GM21723 (cell line): ENCODE data around the gene MAFF.
"Not testable (repeated sequence)": the region's sequence is repeated elsewhere in the genome, so short reads cannot be mapped to it uniquely, and the experiment has no call there.

Source experiments
- ATAC-seq: cut with Tn5 transposase; IDR thresholded peaks from one replicate; pipeline ENCODE4 v1.9.1; 2021; ENCODE audit warnings: mild to moderate bottlenecking, moderate library complexity; ENCODE audit not compliant: unreplicated experiment

The MAFF gene

GRCh38 chr22:38221908-38222796 is 20.4 kb downstream of the MAFF start:
- ATAC-seq: no peak

GRCh38 chr22:38222797-38223119 is 21.0 kb downstream of the MAFF start:
- ATAC-seq: no peak

GRCh38 chr22:38223289-38223960 is 21.6 kb downstream of the MAFF start:
- no peak for ATAC-seq

DNA sequence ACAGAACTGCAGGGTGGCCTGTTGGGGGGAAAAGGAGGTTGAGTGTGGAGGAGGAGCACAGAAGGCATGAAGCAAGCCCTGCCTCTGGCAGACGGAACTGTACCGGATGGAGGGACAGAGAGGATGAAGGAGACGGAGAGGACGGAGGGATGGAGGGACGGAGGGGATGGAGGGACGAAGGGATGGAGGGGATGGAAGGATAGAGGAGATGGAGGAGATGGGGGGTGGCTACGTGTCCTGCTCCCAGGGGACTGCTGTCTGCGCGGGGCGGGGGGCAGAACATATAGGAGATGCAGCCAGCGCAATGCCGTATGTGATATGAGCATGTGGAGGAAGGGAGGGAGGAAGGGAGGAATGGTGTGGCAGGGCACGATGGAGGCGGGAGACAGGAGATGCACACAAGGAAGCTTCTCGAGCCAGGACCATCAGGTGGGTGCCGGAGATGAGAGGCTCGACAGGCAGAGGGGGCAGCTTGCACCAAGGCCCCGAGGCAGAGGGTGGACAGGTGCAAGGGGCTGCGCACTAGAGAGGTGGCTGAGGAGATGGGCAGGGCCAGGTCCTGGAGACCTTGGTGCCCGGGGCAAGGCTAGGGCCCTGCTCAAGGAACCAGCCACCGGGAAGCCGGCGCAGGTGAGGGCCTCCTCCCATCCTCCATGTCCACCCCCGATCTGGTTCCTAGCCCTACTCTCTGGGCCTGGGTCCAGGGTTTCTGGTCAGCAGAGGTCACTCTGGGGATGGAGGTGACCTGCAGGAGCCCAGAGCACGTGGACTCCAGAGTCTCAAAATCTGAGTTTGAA is 25.3 kb downstream of the MAFF start:
- ATAC-seq: no peak

- no peak for ATAC-seq
Measured at GRCh38 chr22:38228326-38228872, 26.6 kb downstream of the MAFF start.

DNA sequence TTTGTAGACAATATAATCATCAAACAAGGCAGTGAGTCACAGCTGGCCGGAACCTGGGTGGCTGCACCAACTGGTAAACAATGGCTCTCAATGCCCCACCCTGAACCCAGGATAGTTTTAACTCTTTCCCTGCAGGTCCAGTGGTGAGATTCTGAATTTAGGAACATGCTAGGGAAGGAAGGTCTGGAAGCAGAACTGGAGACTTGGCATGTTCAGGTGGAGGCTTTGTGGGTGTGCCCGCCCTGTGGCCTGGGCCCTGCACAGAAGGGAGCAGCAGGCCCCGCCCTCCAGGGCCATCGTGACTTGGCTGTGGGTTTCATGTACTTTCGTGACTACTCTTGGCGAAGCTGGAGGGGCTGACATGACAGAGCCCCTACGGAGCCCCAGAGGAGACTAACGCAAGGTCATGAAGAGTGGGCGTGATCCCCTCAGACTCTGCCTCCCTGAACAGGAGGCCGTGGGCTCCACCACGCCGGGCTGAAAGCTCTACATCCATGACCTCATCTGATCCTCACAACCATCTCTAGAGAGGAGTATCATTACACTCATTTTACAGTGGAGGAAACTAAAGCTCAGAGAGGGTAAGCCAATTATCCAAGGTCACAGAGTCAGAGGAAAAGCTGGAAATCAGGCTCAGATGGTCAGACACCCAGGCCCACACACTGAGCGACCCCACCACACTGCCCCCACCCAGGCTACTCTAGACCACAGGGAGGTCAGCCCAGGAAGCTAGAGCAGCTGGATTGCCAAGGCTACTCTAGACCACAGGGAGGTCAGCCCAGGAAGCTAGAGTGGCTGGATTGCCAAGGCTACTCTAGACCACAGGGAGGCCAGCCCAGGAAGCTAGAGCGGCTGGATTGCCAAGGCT is 27.3 kb downstream of the MAFF start:
- no peak for ATAC-seq

DNA sequence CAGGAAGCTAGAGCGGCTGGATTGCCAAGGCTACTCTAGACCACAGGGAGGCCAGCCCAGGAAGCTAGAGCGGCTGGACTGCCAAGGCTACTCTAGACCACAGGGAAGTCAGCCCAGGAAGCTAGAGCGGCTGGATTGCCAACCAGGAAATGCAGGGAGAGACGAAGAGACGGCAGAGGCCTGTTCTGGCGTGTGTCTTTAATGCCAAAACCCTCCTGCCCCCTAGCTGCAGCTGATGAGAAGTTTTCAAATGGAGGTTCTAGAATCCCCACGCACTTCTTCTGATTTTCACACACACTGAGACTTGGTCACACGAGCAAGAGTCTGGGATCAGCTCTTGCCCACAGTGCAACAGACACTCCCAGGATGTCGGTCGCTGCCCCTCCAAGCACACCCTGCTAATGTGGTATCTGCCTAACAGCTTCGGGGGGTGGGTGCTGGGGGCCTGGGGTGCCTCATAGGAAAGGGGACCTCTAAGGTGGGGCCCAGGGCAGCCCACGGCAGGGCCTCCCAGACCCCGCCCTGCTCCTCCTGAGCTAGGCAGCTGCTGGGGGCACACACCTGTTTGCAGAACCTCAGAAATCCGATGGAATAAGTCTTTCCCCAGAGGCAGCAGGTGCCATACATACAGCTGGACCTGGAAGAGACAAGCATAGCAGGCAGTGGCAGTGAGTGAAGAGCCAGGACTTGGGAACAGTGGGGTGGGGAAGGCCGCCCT is 28.5 kb downstream of the MAFF start:
- ATAC-seq: no peak

GRCh38 chr22:38230916-38231315 is 29.1 kb downstream of the MAFF start:
- ATAC-seq: no peak

DNA sequence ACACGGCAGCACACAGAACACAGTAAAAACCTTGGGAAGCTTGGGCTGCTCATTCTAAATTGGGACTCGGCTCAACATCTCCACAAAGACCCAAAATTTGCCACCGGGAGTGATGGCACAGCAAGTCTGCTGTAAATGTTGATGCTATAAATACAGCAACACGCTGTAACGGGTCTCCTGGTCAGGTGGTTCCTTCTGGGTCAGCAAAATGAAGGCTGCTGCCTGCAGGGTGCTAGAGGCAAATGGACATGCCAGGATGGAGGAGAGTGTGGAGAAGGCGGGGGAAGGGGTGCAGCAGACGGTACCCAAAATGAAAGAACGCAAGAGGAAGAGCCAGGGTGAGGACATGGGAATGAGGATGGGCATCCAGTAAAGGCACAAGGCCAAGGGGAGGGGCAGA is 30.4 kb downstream of the MAFF start:
- no peak for ATAC-seq

- ATAC-seq: no peak
Measured at GRCh38 chr22:38233427-38233826, 31.6 kb downstream of the MAFF start.

- ATAC-seq: not testable (repeated sequence)
Measured at GRCh38 chr22:38233856-38234255, 32.1 kb downstream of the MAFF start.

- ATAC-seq: no peak
Measured at GRCh38 chr22:38235240-38235850, 33.6 kb downstream of the MAFF start.

GRCh38 chr22:38236786-38237185 is 35.0 kb downstream of the MAFF start:
- no peak for ATAC-seq

GRCh38 chr22:38238519-38239071 is 36.8 kb downstream of the MAFF start:
- ATAC-seq: no peak

GRCh38 chr22:38239101-38239761 is 37.4 kb downstream of the MAFF start:
- ATAC-seq: no peak

DNA sequence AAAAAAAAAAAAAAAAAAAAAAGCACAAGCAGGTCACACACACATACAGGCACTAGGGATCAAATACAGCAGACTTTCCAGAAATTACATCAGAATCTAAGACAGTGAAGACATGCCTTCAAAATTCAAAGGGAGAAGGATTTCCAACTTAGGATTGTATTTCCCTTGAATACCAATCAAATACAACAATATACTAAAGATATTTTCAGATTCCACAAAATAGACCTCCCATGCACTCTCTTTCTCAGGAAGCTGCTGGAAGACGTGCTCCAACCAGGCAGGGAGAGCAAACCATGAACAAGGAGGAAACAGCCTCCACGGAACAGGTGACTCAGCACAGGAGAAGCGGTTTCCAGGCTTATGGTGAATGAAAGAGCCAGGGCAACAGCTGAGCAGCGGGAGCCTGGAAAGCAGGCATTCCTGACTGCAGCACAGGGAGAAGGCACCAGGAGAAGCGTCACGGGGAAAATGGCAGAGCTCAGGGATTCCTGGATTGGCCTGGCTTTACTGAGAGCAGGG is 39.0 kb downstream of the MAFF start:
- ATAC-seq: no peak

- no peak for ATAC-seq
Measured at GRCh38 chr22:38243007-38243765, 41.4 kb downstream of the MAFF start.

- no peak for ATAC-seq
Measured at GRCh38 chr22:38244106-38244505, 42.3 kb downstream of the MAFF start.
